AG09319 (cell line): ENCODE results near the gene KRT71.

Source experiments
- DNase-seq: peaks from one replicate; pipeline ENCODE4 v3.0.0-alpha.2; 2010; ENCODE audit warnings: low read depth; ENCODE audit errors: extremely low read depth
- CTCF ChIP-seq: IDR thresholded peaks from 2 replicates; pipeline ENCODE4 v1.5.1; 2011; ENCODE audit warnings: low read depth, mild to moderate bottlenecking, inconsistent platforms, low read length, moderate library complexity

Gene KRT71

GRCh38 chr12:52526511-52526951 is 26.4 kb downstream of the KRT71 start:
- TF ChIP-seq CTCF = no peak

DNA sequence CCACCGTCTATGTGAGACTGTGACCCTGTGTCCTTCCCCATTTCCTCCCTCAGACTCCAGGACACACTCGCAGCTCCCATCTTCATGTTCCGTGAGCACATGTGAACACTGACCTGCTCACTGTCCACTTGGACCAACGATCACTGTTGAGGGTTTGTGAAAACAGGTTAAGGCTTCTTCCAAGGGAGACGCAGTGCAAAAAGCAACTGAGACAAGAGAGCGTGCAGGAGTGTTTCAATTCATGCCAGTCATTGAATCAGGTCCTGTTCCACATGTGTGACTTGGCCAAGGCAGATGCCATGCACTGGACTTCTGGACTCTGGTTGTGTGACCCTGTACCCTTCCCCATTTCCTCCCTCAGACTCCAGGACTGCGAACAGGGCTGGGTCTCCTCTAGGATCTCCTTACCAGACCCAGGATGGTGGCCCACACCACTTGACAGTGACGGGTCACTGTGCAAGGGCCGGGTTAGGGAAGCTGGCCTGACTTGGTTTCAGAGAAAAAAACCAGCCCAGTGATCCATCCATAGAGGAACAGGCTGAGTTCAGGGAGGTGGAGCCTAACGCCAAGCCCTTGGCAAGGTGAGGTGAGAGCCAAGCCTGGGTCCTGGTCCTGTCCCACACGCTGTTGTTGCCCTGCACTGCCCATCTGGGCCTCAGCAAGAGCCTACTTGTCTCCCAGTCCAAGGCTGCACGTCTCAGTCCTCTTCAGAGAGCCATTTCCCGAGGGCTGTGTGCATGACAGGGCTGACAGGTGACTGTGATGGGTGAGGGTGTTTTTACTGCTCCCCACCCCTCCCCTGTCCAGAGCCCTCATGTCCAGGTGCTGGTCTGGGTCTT is 27.1 kb downstream of the KRT71 start:
- no peak for DNase-seq
- no peak for TF ChIP-seq CTCF

More at GRCh38 chr12:52526511-52526951, 26.4 kb downstream of the KRT71 start:
- no peak for DNase-seq

DNA sequence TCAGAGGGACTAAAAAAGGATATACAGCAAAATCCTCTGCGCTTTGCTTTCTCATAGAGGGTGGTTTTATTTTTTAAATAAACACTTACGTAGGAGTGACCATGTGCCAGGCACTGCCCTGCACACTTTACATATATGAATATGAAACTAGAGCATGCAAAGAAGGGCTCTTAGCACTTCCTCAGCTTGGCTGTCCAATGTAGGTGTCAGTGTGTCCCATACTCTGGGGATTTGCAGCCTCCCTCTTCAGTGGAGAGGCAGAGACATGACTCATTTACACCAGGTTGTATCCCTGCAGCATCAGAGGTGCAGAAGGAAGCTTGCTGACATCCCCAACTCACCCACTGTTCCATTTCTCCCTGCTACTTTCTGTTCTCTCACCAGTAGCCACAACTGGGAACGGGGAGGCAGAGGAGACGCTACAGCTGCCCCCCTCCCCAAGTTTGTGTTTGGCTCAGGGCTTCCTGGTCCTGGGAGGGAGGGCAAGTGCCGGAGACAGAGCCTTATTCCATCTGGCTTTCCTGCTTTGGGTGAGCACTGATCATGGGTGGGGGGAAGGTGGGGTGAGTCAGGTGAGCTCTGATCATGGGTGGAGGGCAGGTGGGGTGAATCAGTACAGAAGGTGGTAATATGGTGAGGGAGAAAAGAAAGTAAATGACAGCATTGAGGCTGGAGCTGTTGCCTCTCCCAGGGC is 27.9 kb downstream of the KRT71 start:
- TF ChIP-seq CTCF = no peak
- DNase-seq = no peak

DNA sequence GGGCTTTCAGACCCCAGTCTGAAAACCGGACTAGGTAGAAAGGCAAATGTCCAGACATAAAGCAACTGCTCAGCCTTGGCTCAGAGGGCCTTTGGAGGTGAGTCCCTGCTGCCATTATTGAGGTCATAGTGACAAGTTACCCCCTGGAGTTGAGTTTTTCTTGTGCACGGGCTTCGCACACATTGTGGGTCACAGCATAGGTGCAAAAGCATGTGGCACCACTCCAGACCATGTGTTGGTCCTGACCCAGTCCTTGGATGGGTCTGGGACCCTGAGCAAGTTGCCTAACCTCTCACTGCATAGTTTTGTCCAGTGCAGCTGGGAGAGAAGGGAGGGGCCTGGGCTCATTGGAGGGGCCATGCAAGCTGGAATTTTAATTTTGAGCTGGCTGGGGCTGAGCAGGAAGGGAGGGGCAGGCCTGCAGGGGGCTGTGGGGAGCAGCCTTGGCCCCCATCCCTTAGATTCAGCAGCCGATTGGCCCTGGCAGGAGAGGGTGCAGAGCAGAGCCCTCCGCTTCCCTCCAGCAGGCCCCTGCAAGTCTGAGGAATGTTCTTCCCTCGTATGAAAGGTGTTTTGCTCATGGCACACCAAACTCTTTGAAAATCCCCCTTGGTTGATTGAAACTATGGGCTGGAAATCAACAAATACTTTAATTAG is 28.6 kb downstream of the KRT71 start:
- DNase-seq = no peak
- TF ChIP-seq CTCF = no peak

DNA sequence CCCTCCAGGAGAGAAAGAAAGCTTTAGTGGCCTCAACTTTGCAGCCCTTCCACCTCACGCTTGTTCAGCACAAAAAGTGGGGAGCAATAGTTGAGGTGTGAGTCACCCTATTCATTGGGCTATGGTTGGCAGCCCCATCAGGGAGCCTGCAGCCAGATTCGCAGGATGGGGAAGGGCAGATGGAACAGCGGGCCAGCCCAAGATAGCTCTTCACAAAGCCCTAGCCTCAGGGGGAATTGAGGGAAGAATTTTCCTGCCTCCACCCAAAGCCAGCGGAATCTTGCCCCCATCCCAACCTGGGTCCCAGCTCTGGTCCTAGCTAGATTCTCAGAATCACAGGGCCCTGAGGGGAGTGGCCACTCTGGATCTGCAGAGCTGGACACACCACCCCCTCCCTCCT is 29.1 kb downstream of the KRT71 start:
- TF ChIP-seq CTCF = no peak
- no peak for DNase-seq

GRCh38 chr12:52522346-52523011 is 30.5 kb downstream of the KRT71 start:
- TF ChIP-seq CTCF = no peak
- DNase-seq = no peak
